Upper lobe of right lung (tissue), 1 donor: Measurements from ENCODE around the gene ADH5. TPM values are rescaled to one million over a fixed set of nuclear protein-coding genes. Genes with fewer than 3 reads are reported as not detected.

Source experiments
- ATAC-seq: fragments of 200-7000 bp; cut with Tn5 transposase; one replicate; pipeline ENCODE4 v1.9.1; 2020; ENCODE audit warnings: mild to moderate bottlenecking, moderate library complexity
- DNase-seq: peaks from one replicate; pipeline ENCODE4 v3.0.0-alpha.2; 2020
- H3K27ac ChIP-seq: fragments of 200-600 bp; one replicate; pipeline ENCODE4 v1.8.0; 2022
- H3K27me3 ChIP-seq: fragments of 200-600 bp; one replicate; pipeline ENCODE4 v1.8.0; 2022; ENCODE audit warnings: mild to moderate bottlenecking
- H3K36me3 ChIP-seq: fragments of 200-600 bp; one replicate; pipeline ENCODE4 v1.8.0; 2022
- H3K4me1 ChIP-seq: fragments of 200-600 bp; one replicate; pipeline ENCODE4 v1.8.0; 2022
- H3K4me3 ChIP-seq: fragments of 200-600 bp; one replicate; pipeline ENCODE4 v1.8.0; 2022; ENCODE audit warnings: mild to moderate bottlenecking
- H3K9me3 ChIP-seq: fragments of 200-600 bp; one replicate; pipeline ENCODE4 v1.8.0; 2022
- CTCF ChIP-seq: fragments of 200-600 bp; IDR thresholded peaks from one replicate; pipeline ENCODE4 v1.8.0; 2022; ENCODE audit warnings: antibody characterized with exemption
- intact Hi-C: fragments of 100-400 bp; cut with DNase I; formaldehyde crosslinking; loops from one replicate; pipeline ENCODE4 v1.11.0; 2022
- long read RNA-seq: library from polyadenylated mRNA; unstranded; transcript quantifications from one replicate; pipeline ENCODE4 v2.0.0, GENCODE V29; 2021
- total RNA-seq: library from RNA; stranded (reverse); fragmentation: NEBNext Ultra II Directional; extraction: Animal tissue kit (Norgen Biotek cat#: 25700); gene quantifications from one replicate; pipeline ENCODE4 v1.2.1, GENCODE V29; 2021
- donor health status: DM: no; HTN: yes; CAD: no; lungs with severe emphysema.

The ADH5 gene
- total RNA-seq: 166 TPM
- long read RNA-seq, transcript ADH5-201 (9 exons, 2,615 nt): major isoform, 87 of 106 reads
- long read RNA-seq, partial matches to known transcripts: 10 of 106 reads
- long read RNA-seq, other reads (novel, unspliced or antisense): 9 of 106 reads

- H3K27me3 ChIP-seq: no peaks in the 10 kb centered on the region
- DNase-seq (peak; percentile 96), ATAC-seq (peak; percentile 99)
- H3K27ac ChIP-seq: peak within 1 kb of the TSS; percentile 96
- H3K4me1 ChIP-seq: peaks cover 23% of the 10 kb centered on the region
- TF ChIP-seq CTCF: no peak
- intact Hi-C loops: no loop called here
- peaks cover 21% of the 10 kb centered on the region for H3K36me3 ChIP-seq
- no peaks in the 10 kb centered on the region for H3K9me3 ChIP-seq
- H3K4me3 ChIP-seq: peak within 1 kb of the TSS; percentile 76
These were observed at the start of gene ADH5 for GRCh38 chr4:99088481-99089365. Gene ADH5, minus strand, starts transcription at chr4:99088788. Its CDS starts 88 bp downstream, at chr4:99088700.

GRCh38 chr4:99136329-99136728 is 47.7 kb upstream of the ADH5 start:
- TF ChIP-seq CTCF: no peak
- no peaks in the 10 kb centered on the region for H3K4me1 ChIP-seq
- H3K27me3 ChIP-seq: no peaks in the 10 kb centered on the region
- no peaks in the 10 kb centered on the region for H3K9me3 ChIP-seq
- H3K4me3 ChIP-seq: no peak overlapping the region
- no peaks in the 10 kb centered on the region for H3K36me3 ChIP-seq
- intact Hi-C loops: no loop called here
- no peak overlapping the region for H3K27ac ChIP-seq
- ATAC-seq: no peak
- DNase-seq: no peak

- no peak for TF ChIP-seq CTCF
- H3K36me3 ChIP-seq: no peaks in the 10 kb centered on the region
- DNase-seq (no peak), ATAC-seq (no peak)
- intact Hi-C loops: no loop called here
- no peaks in the 10 kb centered on the region for H3K4me1 ChIP-seq
- H3K4me3 ChIP-seq: no peak overlapping the region
- no peak overlapping the region for H3K27ac ChIP-seq
- H3K27me3 ChIP-seq: no peaks in the 10 kb centered on the region
- H3K9me3 ChIP-seq: no peaks in the 10 kb centered on the region
These were observed 47.1 kb upstream of the ADH5 start for GRCh38 chr4:99135541-99136162.

GRCh38 chr4:99134586-99134985 is 46.0 kb upstream of the ADH5 start:
- ATAC-seq: no peak
- Histone ChIP-seq H3K27me3 (no peaks in the 10 kb centered on the region), H3K9me3 (no peaks in the 10 kb centered on the region), H3K36me3 (no peaks in the 10 kb centered on the region), H3K27ac (no peak overlapping the region), H3K4me3 (no peak overlapping the region), H3K4me1 (no peaks in the 10 kb centered on the region)
- no peak for DNase-seq
- TF ChIP-seq CTCF: no peak
- intact Hi-C loops: no loop called here

- ATAC-seq (no peak), DNase-seq (no peak)
- intact Hi-C loops: no loop called here
- no peaks in the 10 kb centered on the region for H3K4me1 ChIP-seq
- no peaks in the 10 kb centered on the region for H3K9me3 ChIP-seq
- H3K27me3 ChIP-seq: no peaks in the 10 kb centered on the region
- no peak overlapping the region for H3K27ac ChIP-seq
- no peak for TF ChIP-seq CTCF
- no peak overlapping the region for H3K4me3 ChIP-seq
- no peaks in the 10 kb centered on the region for H3K36me3 ChIP-seq
These were observed 42.8 kb upstream of the ADH5 start for GRCh38 chr4:99131378-99131777.
